NT2/D1 (cell line): Measurements from ENCODE around the gene CWC25.
"Not testable (repeated sequence)": the region's sequence is repeated elsewhere in the genome, so short reads cannot be mapped to it uniquely, and the experiment has no call there.

ENCODE experiments used
- DNase-seq: peaks from one replicate; pipeline ENCODE4 v3.0.0-alpha.2; 2011; ENCODE audit warnings: low read depth, low spot score
- H3K27me3 ChIP-seq: 2 replicates; pipeline ENCODE4 v1.6.0; 2011; ENCODE audit warnings: mild to moderate bottlenecking; ENCODE audit not compliant: insufficient read length, insufficient read depth
- H3K36me3 ChIP-seq: 2 replicates; pipeline ENCODE4 v1.6.1; 2011; ENCODE audit warnings: mild to moderate bottlenecking, low read length, mixed read lengths; ENCODE audit not compliant: insufficient read depth, insufficient read length
- H3K4me1 ChIP-seq: 2 replicates; pipeline ENCODE4 v1.5.1; 2011; ENCODE audit not compliant: insufficient read depth, insufficient read length
- H3K4me3 ChIP-seq: 2 replicates; pipeline ENCODE4 v1.5.1; 2011; ENCODE audit warnings: low read depth; ENCODE audit not compliant: insufficient read length
- H3K9ac ChIP-seq: 2 replicates; pipeline ENCODE4 v1.6.0; 2011; ENCODE audit warnings: low read depth; ENCODE audit not compliant: insufficient read length
- H3K9me3 ChIP-seq: 2 replicates; pipeline ENCODE4 v1.5.1; 2011; ENCODE audit warnings: mild to moderate bottlenecking, low read length; ENCODE audit not compliant: insufficient read depth
- SUZ12 ChIP-seq: IDR thresholded peaks from 2 replicates; pipeline ENCODE4 v1.6.1; 2011; ENCODE audit not compliant: insufficient read length, insufficient read depth; ENCODE audit errors: extremely low read depth
- YY1 ChIP-seq: IDR thresholded peaks from 2 replicates; pipeline ENCODE4 v1.6.1; 2011; ENCODE audit not compliant: insufficient read length, insufficient read depth
- ZNF274 ChIP-seq: IDR thresholded peaks from 2 replicates; pipeline ENCODE4 v1.6.1; 2011; ENCODE audit warnings: mild to moderate bottlenecking, low read depth, low read length

CWC25 gene

DNA sequence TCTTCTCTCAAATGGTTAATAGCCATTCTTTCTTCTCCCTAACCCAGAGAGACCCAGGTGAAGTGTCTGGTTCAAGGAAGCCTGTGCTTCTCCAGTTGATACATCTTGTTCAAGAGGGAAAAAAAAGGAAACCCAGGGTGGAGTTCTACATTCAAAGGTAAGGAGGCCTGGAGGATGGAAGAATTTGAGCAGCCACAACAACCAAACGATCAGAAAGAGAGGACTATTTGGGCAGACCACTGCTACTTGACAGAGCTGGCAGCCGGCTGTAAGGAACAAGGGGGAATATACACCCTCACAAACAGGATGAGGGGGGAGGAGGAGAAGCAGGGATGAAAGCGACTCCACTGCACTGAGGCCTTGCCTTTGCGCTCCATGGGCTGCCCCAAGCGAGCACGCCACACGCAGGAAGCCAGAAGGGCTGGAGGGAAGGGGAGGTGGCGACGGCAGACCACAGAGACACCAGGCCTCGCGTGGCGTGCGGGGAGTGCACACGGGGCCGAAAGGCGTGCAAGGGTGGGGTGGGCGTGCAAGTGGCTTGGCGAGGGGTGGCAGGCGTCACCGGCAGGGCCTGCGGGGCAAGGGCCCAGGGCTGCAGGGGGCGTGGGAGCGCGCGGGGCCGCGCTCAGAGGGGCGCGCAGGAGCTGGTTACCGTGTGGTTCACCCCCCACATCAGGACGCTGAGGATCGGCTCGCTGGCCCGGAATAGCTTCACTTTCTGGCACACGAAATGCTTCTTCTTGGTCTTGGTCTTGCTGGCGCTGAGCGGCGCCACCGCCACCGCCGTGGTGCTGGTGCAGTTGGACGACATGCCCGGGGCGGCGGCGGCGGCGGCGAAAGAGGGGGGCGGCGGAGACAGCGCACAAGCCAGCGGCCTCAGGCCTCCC, 26.3 kb downstream of the CWC25 start:
- no peaks in the 10 kb centered on the region for H3K9me3 ChIP-seq
- H3K4me3 ChIP-seq = peak overlapping the region; percentile 85
- H3K4me1 ChIP-seq = no peaks in the 10 kb centered on the region
- peak overlapping the region; percentile 98 for H3K9ac ChIP-seq
- no peaks in the 10 kb centered on the region for H3K27me3 ChIP-seq
- DNase-seq = no peak
- H3K36me3 ChIP-seq = peaks cover 65% of the 10 kb centered on the region
- no peak for TF ChIP-seq YY1
- TF ChIP-seq SUZ12 = no peak
- no peak for TF ChIP-seq ZNF274

DNA sequence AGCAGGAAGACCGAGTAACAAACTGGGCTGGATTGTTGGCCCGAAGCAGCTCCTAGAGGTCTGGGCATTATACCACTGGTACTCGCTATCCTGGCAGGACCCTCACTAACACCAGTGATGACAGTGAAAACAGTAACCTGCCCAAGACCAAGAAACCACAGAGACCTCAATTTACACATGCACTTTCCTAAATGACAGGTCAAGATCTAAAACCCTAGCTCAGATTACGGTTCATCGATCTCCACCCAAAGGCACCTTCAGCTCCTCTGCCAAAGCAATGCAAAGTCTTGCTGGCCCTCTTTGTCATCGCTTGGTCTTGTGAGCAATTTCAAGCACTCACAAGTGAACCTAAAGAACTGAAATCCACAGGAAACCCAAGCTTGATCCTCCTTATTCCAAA, 27.3 kb downstream of the CWC25 start:
- TF ChIP-seq YY1 (no peak), SUZ12 (no peak), ZNF274 (no peak)
- DNase-seq = no peak
- Histone ChIP-seq H3K9ac (peak overlapping the region; percentile 98), H3K4me1 (no peaks in the 10 kb centered on the region), H3K9me3 (no peaks in the 10 kb centered on the region), H3K36me3 (peaks cover 62% of the 10 kb centered on the region), H3K27me3 (no peaks in the 10 kb centered on the region), H3K4me3 (peak overlapping the region; percentile 85)

DNA sequence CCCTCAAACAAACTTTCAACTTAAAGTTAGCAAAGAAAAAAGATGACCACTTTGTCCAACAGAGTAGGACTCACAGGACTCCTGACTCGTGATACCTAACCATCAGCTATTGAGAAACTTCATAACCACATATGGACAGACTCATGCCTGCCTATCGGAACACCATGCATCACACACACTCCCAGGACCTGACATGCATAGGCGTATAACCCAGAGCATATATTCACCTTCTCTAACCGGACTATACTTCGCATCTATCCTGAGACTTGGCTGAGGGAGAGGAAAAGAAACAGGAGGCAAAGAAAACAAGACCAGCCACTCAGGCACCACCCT, 28.0 kb downstream of the CWC25 start:
- peak overlapping the region; percentile 4 for H3K9ac ChIP-seq
- H3K36me3 ChIP-seq = peaks cover 61% of the 10 kb centered on the region
- DNase-seq = no peak
- H3K4me1 ChIP-seq = no peaks in the 10 kb centered on the region
- H3K9me3 ChIP-seq = no peaks in the 10 kb centered on the region
- H3K27me3 ChIP-seq = no peaks in the 10 kb centered on the region
- no peak for TF ChIP-seq SUZ12
- TF ChIP-seq YY1 = no peak
- no peak for TF ChIP-seq ZNF274
- H3K4me3 ChIP-seq = no peak overlapping the region

DNA sequence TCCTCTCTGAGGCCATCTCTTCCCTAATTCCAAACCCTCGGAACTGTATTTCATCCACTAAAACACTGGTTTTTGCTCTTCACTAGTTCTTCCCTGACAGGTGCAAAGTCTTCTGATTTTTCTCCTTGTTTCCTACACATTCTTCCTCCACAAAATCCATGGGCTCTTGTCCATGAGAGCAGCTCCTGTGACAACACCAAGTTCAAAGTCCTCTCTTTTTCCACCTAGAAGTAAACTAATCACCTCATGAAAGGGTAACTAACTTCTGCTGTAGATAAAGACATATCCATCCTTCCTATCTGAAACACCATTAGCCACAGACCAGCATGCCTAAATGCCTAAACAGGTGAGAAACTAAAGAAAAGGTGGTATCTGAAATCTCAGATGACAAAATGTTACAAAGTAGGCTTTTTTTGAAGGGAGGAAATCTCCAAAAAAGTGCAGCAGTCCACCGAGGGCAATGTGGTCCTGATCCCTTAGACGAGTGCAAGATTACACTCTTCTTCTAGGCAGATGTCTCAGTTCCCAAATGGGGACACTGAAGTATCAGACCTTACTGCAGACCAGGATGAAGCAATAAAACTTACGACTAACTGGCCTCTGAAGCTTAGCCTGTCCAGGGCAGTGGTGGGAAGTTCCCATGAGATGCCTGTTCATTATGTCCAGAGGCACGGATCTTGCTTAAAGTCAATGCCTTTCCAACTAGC, 28.5 kb downstream of the CWC25 start:
- no peaks in the 10 kb centered on the region for H3K9me3 ChIP-seq
- H3K36me3 ChIP-seq = peaks cover 61% of the 10 kb centered on the region
- H3K27me3 ChIP-seq = no peaks in the 10 kb centered on the region
- no peak for DNase-seq
- H3K9ac ChIP-seq = no peak overlapping the region
- no peak for TF ChIP-seq ZNF274
- no peak for TF ChIP-seq SUZ12
- no peak for TF ChIP-seq YY1
- H3K4me3 ChIP-seq = no peak overlapping the region
- no peaks in the 10 kb centered on the region for H3K4me1 ChIP-seq

DNA sequence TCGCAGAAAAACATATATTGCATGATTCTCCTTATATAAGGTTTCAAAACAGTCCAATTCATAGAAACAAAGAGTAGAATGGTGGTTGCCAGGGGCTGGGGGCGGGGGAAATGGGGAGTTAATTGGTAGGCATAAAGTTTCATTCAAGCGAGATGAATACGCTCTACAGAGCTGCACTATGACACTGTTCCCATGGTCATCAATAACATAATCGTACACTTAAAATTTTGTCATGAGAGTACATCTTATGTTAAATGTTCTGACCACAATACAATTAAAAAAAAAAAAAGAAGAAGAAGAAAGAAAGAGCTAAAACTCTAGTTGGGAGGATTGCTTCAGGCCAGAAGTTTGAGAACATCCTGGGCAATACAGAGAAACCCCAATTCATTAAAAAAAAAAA, 30.9 kb downstream of the CWC25 start:
- H3K9me3 ChIP-seq = no peaks in the 10 kb centered on the region
- peaks cover 4% of the 10 kb centered on the region for H3K4me1 ChIP-seq
- no peak overlapping the region for H3K4me3 ChIP-seq
- no peak for DNase-seq
- no peaks in the 10 kb centered on the region for H3K27me3 ChIP-seq
- H3K9ac ChIP-seq = no peak overlapping the region
- TF ChIP-seq ZNF274 (no peak), YY1 (no peak), SUZ12 (no peak)
- peaks cover 64% of the 10 kb centered on the region for H3K36me3 ChIP-seq

DNA sequence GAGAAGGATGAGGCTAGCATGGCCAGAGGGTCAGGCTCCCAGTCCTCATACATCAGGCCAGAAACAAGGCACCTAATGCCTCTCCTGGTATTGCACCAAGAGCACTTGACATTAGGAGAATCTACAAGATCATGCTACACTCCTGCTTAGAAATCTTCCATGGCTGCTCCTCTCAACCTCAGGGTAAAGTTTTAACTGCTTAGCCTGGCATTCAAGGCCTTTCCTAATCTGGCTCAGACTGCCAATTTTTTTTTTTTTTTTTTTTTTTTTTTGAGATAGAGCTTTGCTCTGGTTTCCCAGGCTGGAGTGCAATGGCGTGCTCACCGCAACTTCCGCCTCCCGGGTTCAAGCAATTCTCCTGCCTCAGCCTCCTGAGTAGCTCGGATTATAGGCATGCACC, 34.0 kb downstream of the CWC25 start:
- no peaks in the 10 kb centered on the region for H3K27me3 ChIP-seq
- no peak for DNase-seq
- H3K4me1 ChIP-seq = peaks cover 7% of the 10 kb centered on the region
- no peaks in the 10 kb centered on the region for H3K9me3 ChIP-seq
- H3K9ac ChIP-seq = no peak overlapping the region
- no peak for TF ChIP-seq YY1
- no peak for TF ChIP-seq ZNF274
- no peak for TF ChIP-seq SUZ12
- no peak overlapping the region for H3K4me3 ChIP-seq
- peaks cover 53% of the 10 kb centered on the region for H3K36me3 ChIP-seq

DNA sequence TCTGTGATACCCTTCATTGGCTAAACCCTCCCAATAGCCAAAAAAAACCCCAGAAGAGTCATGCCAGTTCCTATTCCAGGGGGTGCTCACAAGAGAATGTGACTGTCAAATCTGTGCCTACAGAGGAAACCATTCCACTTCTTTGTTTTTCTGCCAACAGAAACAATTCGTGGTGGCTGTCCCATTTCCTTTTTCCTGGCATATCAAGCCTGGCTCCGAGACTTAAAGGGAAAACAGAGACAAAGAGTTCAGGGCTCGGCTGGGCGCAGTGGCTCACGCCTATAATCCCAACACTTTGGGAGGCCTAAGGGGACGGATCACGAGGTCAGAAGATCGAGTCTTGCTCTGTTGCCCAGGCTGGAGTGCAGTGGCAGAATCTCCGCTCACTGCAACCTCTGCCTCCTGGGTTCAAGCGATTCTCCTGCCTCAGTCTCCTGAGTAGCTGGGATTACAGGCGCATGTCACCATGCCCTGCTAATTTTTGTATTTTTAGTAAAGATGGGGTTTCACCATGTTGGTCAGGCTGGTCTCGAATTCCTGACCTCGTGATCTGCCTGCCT, 34.9 kb downstream of the CWC25 start:
- H3K9me3 ChIP-seq, DNase-seq, H3K9ac ChIP-seq, H3K27me3 ChIP-seq, H3K4me1 ChIP-seq, H3K4me3 ChIP-seq: not testable (repeated sequence)
- peaks cover 52% of the 10 kb centered on the region for H3K36me3 ChIP-seq
